ENCODE data around the gene NPL.

NPL gene

DNA sequence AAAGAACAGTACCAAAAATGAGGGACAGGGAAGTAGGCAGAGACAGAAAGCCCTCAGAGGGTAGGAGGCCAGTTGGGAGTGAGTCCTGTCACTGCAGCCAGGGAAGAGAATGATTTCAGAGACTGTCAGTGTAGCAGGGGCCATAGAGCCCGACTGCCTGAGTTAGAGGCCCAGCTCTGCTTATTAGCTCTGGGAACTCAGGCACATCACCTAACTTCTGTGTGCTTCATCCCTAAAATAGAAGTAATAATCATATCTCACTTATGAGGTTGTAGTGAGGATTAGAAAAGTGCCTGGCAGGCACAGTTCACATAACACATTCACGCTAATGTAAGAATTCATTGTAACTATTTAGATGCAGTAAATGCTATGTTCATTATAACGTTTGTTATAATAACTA, 18.3 kb downstream of the NPL start:
- TF ChIP-seq, protein P1, sequence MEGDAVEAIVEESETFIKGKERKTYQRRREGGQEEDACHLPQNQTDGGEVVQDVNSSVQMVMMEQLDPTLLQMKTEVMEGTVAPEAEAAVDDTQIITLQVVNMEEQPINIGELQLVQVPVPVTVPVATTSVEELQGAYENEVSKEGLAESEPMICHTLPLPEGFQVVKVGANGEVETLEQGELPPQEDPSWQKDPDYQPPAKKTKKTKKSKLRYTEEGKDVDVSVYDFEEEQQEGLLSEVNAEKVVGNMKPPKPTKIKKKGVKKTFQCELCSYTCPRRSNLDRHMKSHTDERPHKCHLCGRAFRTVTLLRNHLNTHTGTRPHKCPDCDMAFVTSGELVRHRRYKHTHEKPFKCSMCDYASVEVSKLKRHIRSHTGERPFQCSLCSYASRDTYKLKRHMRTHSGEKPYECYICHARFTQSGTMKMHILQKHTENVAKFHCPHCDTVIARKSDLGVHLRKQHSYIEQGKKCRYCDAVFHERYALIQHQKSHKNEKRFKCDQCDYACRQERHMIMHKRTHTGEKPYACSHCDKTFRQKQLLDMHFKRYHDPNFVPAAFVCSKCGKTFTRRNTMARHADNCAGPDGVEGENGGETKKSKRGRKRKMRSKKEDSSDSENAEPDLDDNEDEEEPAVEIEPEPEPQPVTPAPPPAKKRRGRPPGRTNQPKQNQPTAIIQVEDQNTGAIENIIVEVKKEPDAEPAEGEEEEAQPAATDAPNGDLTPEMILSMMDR (IDR thresholded peaks at IDR 0.05): no peak
- Histone ChIP-seq H3K9me3 (no peaks in the 10 kb centered on the region), H3K27ac (no peak overlapping the region), H3K36me3 (peaks cover 0 to 13% (median 9%) of the 10 kb centered on the region in 3 donors), H3K27me3 (no peaks in the 10 kb centered on the region), H3K4me3 (no peak overlapping the region), H3K4me1 (no peaks in the 10 kb centered on the region)
- no peak for DNase-seq
- intact Hi-C loops (cut with DNase I; ENCODE audit: low total_unique reads): no loop called here

DNA sequence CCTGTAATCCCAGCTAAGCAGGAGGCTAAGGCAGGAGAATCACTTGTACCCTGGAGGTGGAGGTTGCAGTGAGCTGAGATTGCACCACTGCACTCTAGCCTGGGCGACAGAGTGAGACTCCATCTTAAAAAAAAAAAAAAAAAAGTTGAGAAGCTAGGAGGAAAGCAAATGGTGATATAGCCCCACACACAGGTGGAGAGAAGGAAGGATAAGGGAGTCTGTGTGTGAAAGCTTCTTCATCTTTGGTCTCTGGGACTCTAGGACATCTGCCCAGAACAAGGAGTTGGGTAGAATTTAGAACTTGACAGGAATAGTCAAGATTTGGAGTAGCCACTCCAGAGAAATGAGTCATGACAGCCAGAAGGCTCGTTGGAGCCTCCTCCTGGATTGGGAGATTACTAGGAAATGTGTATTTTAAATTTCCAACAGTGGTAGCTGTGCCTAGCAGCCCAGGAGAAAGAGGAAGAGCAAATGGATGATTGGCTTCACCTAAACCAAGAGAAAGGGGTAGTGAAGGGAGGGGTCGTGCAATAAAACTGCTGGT, 19.9 kb downstream of the NPL start:
- Histone ChIP-seq H3K9me3 (no peaks in the 10 kb centered on the region), H3K27ac (no peak overlapping the region), H3K27me3 (no peaks in the 10 kb centered on the region), H3K4me3 (no peak overlapping the region), H3K36me3 (peaks cover 0 to 13% (median 9%) of the 10 kb centered on the region in 3 donors), H3K4me1 (no peaks in the 10 kb centered on the region)
- TF ChIP-seq, protein P1 (IDR thresholded peaks at IDR 0.05): no peak
- no peak for DNase-seq
- intact Hi-C loops (cut with DNase I; ENCODE audit: low total_unique reads): no loop called here

DNA sequence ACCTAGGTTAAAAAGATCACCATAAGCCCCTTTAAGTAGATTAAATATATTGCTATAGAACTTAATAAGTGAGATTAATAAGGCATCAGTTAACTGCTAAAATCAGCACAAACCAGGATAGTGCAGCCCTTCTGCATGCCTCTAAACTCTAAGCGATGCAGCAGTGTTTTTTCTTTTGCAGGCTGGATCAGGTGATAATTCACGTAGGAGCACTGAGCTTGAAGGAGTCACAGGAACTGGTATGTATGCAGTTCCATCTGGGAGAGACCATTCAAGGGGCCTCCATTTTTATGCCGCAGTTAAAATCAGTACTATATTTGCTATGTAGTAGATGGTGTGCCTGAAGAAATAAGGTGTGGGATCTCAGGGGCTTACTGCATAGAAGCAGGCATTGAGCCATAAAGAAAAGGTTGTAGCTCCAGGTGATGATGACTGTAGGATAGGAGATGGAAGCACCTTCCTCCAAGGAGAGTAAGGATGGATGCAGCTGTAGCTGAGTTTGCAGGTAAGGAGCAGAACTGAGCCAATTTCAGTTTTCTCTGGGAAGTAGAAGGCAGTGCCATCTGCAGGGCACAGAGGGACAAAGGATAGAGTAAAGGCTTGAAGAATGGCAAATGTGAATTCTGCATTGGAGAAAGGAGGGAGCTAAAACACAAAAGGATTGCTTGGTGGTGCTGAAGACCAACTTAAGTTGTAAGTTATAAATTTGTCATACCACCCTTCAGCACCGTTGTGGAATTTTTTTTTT, 22.6 kb downstream of the NPL start:
- TF ChIP-seq, protein P1 (IDR thresholded peaks at IDR 0.05): no peak
- H3K27ac ChIP-seq: no peak overlapping the region
- H3K4me1 ChIP-seq: no peaks in the 10 kb centered on the region
- DNase-seq: no peak
- no peaks in the 10 kb centered on the region for H3K27me3 ChIP-seq
- peaks cover 0 to 13% (median 6%) of the 10 kb centered on the region in 3 donors for H3K36me3 ChIP-seq
- no peak overlapping the region for H3K4me3 ChIP-seq
- no peaks in the 10 kb centered on the region for H3K9me3 ChIP-seq
- intact Hi-C loops (cut with DNase I; ENCODE audit: low total_unique reads): no loop called here

DNA sequence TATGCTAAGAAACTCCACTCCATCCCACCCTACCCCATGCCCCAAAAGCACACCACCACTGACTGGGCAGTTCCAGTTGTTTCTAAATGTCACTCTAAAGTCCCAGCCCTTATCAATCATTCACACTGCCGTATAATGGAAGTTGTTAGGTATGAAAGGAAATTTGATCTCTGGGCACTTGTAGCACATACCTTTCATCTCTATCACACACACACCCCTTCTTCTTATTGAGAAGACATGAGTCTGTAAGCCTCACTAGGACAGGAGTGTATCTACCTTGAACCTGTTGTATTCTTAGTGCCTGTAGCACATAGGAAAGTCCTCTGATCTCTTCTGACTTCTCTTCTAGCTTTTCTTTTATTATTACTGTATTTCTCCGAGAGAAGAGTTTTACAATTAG, 27.3 kb downstream of the NPL start:
- Histone ChIP-seq H3K4me1 (no peaks in the 10 kb centered on the region), H3K27me3 (no peaks in the 10 kb centered on the region), H3K9me3 (no peaks in the 10 kb centered on the region), H3K4me3 (no peak overlapping the region), H3K36me3 (peaks cover 11 to 26% (median 23%) of the 10 kb centered on the region in 3 donors), H3K27ac (no peak overlapping the region)
- DNase-seq: no peak
- intact Hi-C loops (cut with DNase I; ENCODE audit: low total_unique reads): no loop called here
- TF ChIP-seq, protein P1 (IDR thresholded peaks at IDR 0.05): no peak

DNA sequence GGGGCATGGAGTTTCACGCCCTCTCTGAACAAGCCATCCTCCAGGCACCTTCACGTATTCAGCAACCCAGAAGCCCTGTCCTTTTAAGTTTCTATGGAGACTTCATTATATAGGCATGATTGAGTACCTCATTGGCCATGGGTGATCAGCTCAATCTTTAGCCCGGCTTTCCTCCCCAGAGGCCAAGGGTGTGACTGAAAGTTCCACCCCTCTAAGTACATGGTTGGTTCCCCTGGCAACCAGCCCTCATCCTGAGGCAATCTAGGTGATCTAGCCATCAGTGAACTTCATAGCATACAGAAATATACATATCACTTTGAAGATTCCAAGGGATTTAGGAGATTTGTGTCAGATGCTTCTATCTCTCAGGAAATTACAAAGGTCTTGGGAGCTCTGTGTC, 28.2 kb downstream of the NPL start:
- no peak overlapping the region for H3K27ac ChIP-seq
- no peak for DNase-seq
- no peak overlapping the region for H3K4me3 ChIP-seq
- TF ChIP-seq, protein P1 (IDR thresholded peaks at IDR 0.05): no peak
- H3K4me1 ChIP-seq: no peaks in the 10 kb centered on the region
- peaks cover 11 to 26% (median 23%) of the 10 kb centered on the region in 3 donors for H3K36me3 ChIP-seq
- intact Hi-C loops (cut with DNase I; ENCODE audit: low total_unique reads): no loop called here
- H3K27me3 ChIP-seq: no peaks in the 10 kb centered on the region
- H3K9me3 ChIP-seq: no peaks in the 10 kb centered on the region

Data from tibial artery (tissue), 4 donors.